OCI-LY1 (cell line): ENCODE data around the gene RBM47.

ENCODE experiments used
- CTCF ChIP-seq: fragments of 200-600 bp; sonication (generic), shearing (Covaris generic); IDR thresholded peaks from 2 replicates; pipeline ENCODE4 v1.5.1; 2017; ENCODE audit warnings: mild to moderate bottlenecking, antibody characterized with exemption, low read length, moderate library complexity, mixed read lengths
- EZH2 ChIP-seq: fragments of 200-600 bp; sonication (generic), shearing (Covaris generic); IDR thresholded peaks from 2 replicates; pipeline ENCODE4 v1.8.0; 2017; ENCODE audit warnings: borderline replicate concordance, mixed run types, mild to moderate bottlenecking, antibody characterized with exemption, low read length, moderate library complexity, mixed read lengths

GRCh38 chr4:40388239-40388638, 241.4 kb downstream of the RBM47 start:
- TF ChIP-seq CTCF (no peak), EZH2 (no peak)
